ENCODE measurements around the gene BPIFB4.

Gene BPIFB4

DNA sequence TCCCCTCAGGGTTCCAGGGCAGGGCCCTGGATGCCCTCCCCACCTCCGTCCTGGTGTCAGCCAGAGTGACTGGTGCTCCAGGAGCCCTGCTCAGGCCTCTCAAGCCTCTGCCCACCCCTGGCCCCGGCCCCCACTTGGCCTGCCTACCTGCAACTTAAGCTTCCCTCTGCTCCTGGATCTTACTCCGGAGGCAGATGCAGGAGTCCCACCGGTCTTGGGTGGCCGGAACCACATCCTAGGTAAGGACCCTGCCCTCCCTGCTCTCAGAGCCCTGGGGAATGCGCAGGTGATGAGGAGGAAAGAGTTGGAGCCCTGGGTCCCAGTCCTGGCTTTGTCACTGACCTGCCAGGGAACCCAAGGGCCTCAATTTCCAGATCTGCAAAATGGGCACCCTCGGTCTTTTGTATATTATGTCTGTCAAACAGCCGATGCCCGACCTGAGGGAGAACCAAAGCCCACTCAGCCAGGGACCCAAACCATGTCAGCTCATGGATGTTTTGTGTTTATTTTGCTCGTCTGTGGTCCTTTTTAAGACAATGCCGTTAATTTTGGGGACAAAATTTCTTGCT lies 54.0 kb downstream of the BPIFB4 start:
- Histone ChIP-seq H3K4me2 (ENCODE audit: low read depth, low read length) (no peak overlapping the region), H3K27me3 (replicated peaks; ENCODE audit: insufficient read depth, low read length) (peaks cover 48% of the 10 kb centered on the region), H3K9me3 (replicated peaks; ENCODE audit: insufficient read depth, low read length) (no peaks in the 10 kb centered on the region), H3K36me3 (replicated peaks; ENCODE audit: insufficient read depth, low read length) (no peaks in the 10 kb centered on the region), H3K4me3 (ENCODE audit: low read length) (no peak overlapping the region), H2AFZ (ENCODE audit: low read length) (no peak overlapping the region), H3K4me1 (ENCODE audit: low read length) (no peaks in the 10 kb centered on the region), H4K20me1 (ENCODE audit: insufficient read depth, low read length) (no peaks in the 10 kb centered on the region), H3F3A (ENCODE audit: insufficient read depth, low read length) (no peaks in the 10 kb centered on the region), H3K9me2 (replicated peaks; ENCODE audit: insufficient read depth, low read length) (no peaks in the 10 kb centered on the region), H3K9ac (ENCODE audit: low read length) (no peak overlapping the region), H3K27ac (ENCODE audit: low read length) (no peak overlapping the region), H3K79me2 (ENCODE audit: low read length) (no peaks in the 10 kb centered on the region)
- DNase-seq = no peak
- TF ChIP-seq EZH2 (optimal IDR thresholded peaks at IDR 0.05; ENCODE audit: low read depth, low read length) (no peak), EZH2phosphoT487 (IDR thresholded peaks at IDR 0.05; ENCODE audit: low read length) (no peak)
- TF ChIP-seq, protein P1, sequence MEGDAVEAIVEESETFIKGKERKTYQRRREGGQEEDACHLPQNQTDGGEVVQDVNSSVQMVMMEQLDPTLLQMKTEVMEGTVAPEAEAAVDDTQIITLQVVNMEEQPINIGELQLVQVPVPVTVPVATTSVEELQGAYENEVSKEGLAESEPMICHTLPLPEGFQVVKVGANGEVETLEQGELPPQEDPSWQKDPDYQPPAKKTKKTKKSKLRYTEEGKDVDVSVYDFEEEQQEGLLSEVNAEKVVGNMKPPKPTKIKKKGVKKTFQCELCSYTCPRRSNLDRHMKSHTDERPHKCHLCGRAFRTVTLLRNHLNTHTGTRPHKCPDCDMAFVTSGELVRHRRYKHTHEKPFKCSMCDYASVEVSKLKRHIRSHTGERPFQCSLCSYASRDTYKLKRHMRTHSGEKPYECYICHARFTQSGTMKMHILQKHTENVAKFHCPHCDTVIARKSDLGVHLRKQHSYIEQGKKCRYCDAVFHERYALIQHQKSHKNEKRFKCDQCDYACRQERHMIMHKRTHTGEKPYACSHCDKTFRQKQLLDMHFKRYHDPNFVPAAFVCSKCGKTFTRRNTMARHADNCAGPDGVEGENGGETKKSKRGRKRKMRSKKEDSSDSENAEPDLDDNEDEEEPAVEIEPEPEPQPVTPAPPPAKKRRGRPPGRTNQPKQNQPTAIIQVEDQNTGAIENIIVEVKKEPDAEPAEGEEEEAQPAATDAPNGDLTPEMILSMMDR (IDR thresholded peaks at IDR 0.05; ENCODE audit: low read length) = no peak

DNA sequence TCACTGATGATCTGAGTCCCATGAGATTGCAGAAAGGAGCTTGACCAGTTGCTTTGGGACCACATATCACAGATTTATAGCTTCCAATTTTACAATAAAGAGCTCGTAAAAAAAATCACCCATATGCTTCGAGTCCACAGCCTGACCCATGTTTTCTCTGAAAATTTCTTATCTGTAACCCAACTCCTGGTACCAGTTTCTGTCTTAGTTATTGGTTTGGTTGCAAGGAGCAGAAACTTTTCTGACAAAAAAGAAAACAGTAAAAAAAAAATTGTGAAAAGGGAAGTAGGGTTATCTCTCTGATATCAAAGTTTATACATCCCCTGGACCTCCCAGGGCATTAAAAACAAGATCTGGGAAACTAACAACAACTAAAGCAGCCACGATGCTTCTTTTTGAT lies 57.8 kb downstream of the BPIFB4 start:
- no peak overlapping the region for H3K4me2 ChIP-seq (ENCODE audit: low read depth, low read length)
- peaks cover 34% of the 10 kb centered on the region for H3K27me3 ChIP-seq (replicated peaks; ENCODE audit: insufficient read depth, low read length)
- H3K4me3 ChIP-seq (ENCODE audit: low read length) = no peak overlapping the region
- no peak overlapping the region for H3K9ac ChIP-seq (ENCODE audit: low read length)
- TF ChIP-seq EZH2 (optimal IDR thresholded peaks at IDR 0.05; ENCODE audit: low read depth, low read length) = no peak
- TF ChIP-seq EZH2phosphoT487 (IDR thresholded peaks at IDR 0.05; ENCODE audit: low read length) = no peak
- TF ChIP-seq, protein P1 (IDR thresholded peaks at IDR 0.05; ENCODE audit: low read length) = no peak
- H2AFZ ChIP-seq (ENCODE audit: low read length) = no peak overlapping the region
- no peaks in the 10 kb centered on the region for H3K4me1 ChIP-seq (ENCODE audit: low read length)
- H3K79me2 ChIP-seq (ENCODE audit: low read length) = no peaks in the 10 kb centered on the region
- no peak for DNase-seq
- H3K9me2 ChIP-seq (replicated peaks; ENCODE audit: insufficient read depth, low read length) = no peaks in the 10 kb centered on the region
- no peaks in the 10 kb centered on the region for H3K9me3 ChIP-seq (replicated peaks; ENCODE audit: insufficient read depth, low read length)
- no peaks in the 10 kb centered on the region for H3F3A ChIP-seq (ENCODE audit: insufficient read depth, low read length)
- no peaks in the 10 kb centered on the region for H4K20me1 ChIP-seq (ENCODE audit: insufficient read depth, low read length)
- no peak overlapping the region for H3K27ac ChIP-seq (ENCODE audit: low read length)
- H3K36me3 ChIP-seq (replicated peaks; ENCODE audit: insufficient read depth, low read length) = no peaks in the 10 kb centered on the region

DNA sequence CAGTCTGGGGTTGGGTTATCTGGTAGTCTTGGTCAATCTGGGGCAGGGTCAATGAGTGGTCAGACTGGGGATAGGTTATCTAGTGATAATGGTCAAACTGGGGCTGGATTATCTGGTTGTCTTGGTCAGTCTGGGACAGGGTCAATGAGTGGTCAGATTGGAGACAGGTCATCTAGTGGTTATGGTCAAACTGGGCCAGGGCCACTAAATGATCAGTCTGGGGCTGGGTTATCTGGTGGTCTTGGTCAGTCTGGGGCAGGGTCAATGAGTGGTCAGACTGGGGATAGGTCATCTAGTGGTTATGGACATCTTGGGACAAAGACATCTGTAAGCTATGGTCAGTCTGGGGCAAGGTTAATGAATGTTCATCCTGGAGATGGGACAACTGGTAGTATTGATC lies 60.0 kb downstream of the BPIFB4 start:
- no peaks in the 10 kb centered on the region for H3F3A ChIP-seq (ENCODE audit: insufficient read depth, low read length)
- DNase-seq = no peak

More for the DNA sequence above, 60.0 kb downstream of the BPIFB4 start:
- no peaks in the 10 kb centered on the region for H3K9me3 ChIP-seq (replicated peaks; ENCODE audit: insufficient read depth, low read length)
- H3K9ac ChIP-seq (ENCODE audit: low read length) = no peak overlapping the region
- H3K9me2 ChIP-seq (replicated peaks; ENCODE audit: insufficient read depth, low read length) = no peaks in the 10 kb centered on the region
- H3K27me3 ChIP-seq (replicated peaks; ENCODE audit: insufficient read depth, low read length) = peaks cover 12% of the 10 kb centered on the region
- no peak overlapping the region for H2AFZ ChIP-seq (ENCODE audit: low read length)
- H3K36me3 ChIP-seq (replicated peaks; ENCODE audit: insufficient read depth, low read length) = no peaks in the 10 kb centered on the region
- H3K4me3 ChIP-seq (ENCODE audit: low read length) = no peak overlapping the region
- H4K20me1 ChIP-seq (ENCODE audit: insufficient read depth, low read length) = no peaks in the 10 kb centered on the region
- H3K27ac ChIP-seq (ENCODE audit: low read length) = no peak overlapping the region
- no peaks in the 10 kb centered on the region for H3K79me2 ChIP-seq (ENCODE audit: low read length)
- no peaks in the 10 kb centered on the region for H3K4me1 ChIP-seq (ENCODE audit: low read length)
- no peak overlapping the region for H3K4me2 ChIP-seq (ENCODE audit: low read depth, low read length)
- TF ChIP-seq EZH2 (optimal IDR thresholded peaks at IDR 0.05; ENCODE audit: low read depth, low read length) = no peak
- TF ChIP-seq, protein P1 (IDR thresholded peaks at IDR 0.05; ENCODE audit: low read length) = no peak
- TF ChIP-seq EZH2phosphoT487 (IDR thresholded peaks at IDR 0.05; ENCODE audit: low read length) = no peak
